Measurements from ENCODE around the gene CASP12.

DNA sequence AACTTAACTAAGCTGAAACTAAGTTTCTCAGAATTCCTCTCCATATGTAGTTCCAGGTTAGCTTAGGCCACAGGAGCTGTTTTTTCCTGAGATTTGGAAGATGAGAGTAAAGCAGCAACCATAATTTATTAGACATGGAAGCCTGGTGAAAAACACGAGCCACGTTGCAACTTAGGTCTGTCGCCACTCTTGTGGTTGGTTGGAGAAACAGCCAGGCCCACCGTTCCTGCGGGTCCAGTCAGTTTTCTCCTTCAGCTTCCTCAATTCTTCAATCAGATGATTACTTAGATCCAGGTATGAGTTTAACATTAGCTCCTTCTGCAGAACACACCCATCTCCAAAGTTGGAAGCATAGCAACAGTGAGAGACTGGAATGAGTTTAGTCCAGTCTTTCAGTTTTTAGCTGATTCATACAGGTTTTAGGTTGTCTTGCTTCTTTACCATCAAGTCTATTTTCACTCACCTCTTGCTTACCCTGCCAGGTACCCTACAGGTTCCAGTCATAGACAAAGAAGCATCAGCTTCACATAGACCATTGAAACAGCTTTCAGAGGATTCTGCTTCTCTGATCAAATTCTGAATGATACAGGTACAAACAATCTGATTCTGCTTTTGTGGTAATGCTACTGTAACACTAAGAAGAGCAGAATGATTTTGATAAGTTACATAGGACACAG lies 18.6 kb downstream of the CASP12 start:
- no peak for TF ChIP-seq POLR2A (IDR thresholded peaks at IDR 0.05; ENCODE audit: low read depth, low read length)
- no peak for TF ChIP-seq POU2F2 (IDR thresholded peaks at IDR 0.05; ENCODE audit: low read depth, low read length)
- no peak for TF ChIP-seq POLR2AphosphoS5 (IDR thresholded peaks at IDR 0.05; ENCODE audit: low read depth, low read length)
- no peak for TF ChIP-seq TAF1 (IDR thresholded peaks at IDR 0.05; ENCODE audit: low read depth, low read length)

All from GM12891 (cell line).